Stimulated activated CD4-positive, alpha-beta T cell treated with anti-CD3 and anti-CD28 coated beads, Interleukin-4, amount 100 ng/mL, for 24 hours (primary cell): ENCODE data around the gene TRIM29.

Source experiments
- DNase-seq: peaks from one replicate; pipeline ENCODE4 v3.0.0-alpha.2; 2020

The TRIM29 gene

DNA sequence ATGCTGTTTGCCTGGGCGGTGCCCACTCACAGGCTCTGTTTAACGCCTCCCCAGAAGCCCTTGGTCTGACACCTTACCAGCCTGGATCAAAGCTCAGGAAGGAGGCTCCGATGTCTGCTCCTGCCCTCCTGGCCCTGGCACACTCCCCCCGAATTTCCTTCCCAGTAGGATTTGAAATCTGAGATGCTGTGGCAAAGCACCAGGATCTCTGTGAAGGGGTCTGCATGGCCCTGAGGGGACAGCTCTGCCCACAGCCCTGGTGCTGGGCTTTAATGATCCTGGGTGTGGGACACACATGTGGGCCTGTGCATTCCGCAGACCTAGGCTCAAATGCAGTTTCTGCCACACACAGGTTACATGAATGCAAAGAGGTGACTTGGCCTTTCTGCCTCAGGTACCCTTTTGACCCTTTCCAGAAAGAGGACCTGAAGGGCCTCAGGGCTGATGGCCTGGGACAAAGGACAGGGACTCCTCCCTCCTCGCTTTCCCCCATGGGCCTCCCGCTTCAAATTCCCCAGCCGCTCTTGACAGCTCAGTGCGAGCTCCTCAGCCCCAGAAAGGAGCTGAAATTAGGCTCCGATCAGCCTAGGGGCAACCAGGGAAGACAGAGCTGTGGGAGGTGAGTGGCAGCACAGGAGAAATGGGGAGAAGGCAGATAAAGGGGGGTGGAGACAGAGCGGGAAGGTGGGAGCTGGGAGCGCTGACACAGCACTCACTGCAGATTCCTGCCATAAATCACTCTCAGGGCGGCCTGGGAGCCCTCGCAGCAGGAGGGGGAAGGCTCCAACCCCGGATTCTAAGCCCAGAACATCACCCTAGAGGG lies 41.3 kb downstream of the TRIM29 start:
- DNase-seq, result no peak

DNA sequence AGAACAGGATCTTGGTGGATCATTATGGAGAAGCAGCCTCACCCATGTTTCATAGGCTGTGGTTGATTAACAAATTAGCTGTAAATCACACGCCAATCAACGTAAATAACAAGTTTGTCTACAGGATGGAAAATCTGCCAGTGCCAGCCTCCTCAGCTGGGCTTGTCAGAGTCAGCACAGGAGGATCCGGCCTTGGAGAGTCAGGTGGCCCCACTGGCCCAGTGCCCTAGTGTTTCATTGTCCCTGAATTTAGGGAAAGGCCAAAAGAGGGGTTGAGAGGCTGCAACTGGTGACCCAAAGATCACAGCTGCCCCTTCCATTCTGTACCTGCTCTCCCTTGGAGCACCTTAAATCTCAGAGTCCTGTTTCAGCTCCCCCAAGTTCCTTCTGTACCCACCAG lies 42.4 kb downstream of the TRIM29 start:
- no peak for DNase-seq

DNA sequence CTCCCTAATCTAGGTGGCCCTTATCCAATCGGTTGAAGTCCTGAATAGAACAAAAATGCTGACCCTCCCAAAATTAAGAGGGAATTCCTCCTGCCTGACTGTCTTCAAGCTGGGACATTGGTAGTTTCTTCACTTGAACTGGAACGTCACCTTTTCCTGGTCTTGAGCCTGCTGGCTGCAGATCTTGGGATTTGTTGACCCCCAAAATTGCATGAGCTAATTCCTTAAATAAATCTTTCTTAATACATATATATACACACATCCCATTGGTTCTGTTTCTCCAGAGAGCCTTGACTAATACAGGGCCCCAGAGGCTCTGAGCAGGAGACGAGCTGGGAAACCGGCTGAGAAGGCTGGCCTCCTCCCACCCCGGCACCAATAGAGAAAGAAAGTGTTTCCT lies 46.2 kb downstream of the TRIM29 start:
- DNase-seq, result no peak

DNA sequence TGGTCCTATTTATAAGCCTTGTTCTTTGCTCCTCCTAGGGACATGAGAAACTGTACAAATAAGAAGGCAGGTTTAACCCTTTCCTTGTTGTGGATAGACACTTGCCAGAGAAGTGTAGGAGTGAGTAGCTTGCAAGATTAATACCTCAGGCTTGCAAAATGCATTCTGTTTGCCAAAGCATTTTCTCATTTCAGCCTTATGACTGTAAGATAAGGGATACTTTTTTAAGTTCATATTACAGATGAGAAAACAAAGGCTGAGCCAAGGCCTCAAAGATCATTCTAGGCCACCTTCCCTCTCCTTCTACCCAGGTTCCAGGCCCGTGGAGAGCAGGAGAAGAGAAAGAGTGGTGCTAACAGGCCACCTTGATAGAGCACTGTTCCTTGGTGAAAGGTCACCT lies 46.8 kb downstream of the TRIM29 start:
- DNase-seq, result no peak

DNA sequence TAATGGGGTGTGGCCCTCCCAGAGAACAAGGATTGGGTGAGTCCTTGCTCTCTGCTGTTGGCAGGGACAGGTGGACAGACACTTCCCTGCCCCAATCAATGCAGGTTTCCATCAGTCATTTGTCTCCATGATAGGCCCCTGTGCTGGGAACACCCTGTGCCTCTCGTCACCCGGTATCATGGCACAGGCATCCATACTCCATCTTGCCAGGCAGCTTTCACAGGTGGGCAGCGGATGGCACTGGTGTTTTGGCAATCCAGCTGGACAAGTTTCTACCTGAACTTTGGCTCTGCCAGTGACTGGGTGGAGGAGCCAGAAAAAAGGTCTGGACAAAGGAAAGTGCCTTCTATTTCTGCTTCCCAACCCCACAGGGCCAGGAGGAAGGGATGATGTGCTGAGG lies 47.5 kb downstream of the TRIM29 start:
- no peak for DNase-seq

DNA sequence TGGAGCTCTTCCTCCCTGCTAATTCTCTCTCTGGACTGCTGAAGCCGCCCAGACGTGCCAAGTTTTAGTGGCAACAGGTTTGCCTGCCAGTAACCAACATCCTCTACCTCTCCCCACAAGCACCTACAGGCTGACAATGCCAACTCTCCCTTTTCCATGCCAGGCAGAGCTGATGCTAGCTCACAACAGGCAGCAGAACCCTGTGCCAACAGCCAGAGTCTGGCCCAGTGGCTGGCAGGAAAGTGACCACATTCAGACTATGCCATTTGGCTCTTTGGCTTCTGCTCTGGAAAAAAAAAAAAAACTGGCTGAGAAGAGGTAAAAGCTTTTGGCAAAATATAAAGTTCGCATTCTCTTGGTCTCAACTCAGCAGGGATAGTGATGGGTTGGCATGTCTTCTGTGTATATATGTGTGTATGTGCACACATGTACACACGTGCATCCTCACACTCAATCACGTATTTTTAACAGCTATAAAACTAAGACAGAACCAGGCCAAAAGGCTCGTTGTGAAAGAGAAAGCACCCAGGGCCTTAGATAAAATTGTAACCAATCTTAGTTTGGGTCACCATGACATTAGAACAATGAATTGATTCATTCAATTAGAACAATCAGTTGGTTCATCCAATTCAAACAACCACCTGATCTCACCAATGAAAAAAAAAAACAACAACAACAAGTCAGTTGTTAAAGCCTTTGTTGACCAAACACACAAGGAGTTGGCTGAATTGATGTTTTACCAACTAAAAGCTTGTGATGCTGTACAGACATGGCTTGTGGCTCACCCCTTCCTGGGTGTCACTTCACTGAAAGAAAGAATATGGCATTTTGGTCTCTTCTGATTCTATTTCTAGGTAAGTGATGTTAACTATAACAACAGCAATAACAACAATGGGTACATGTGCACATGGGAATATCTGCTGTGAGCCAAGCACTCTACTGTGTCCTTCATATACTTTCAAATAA lies 48.6 kb downstream of the TRIM29 start:
- DNase-seq, result no peak

DNA sequence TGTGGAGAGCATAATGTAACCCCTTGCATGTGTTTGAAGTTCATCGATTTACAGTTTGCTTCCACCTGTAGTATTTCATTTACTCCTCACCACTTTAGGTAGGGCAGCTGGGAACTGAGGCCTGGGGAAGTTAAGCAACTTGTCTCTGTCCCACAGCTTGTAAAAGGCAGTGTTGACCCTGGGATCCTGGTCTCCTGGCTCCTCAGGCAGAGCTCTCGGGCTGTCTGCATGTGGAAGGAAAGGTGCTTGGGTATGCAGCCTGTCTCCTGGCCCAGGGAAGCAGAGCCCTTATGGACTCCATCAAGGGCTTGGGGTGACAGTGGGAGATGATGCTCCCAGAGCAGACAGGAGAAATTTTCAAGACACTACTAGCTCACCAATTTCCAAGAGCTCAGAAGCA lies 49.9 kb downstream of the TRIM29 start:
- no peak for DNase-seq

DNA sequence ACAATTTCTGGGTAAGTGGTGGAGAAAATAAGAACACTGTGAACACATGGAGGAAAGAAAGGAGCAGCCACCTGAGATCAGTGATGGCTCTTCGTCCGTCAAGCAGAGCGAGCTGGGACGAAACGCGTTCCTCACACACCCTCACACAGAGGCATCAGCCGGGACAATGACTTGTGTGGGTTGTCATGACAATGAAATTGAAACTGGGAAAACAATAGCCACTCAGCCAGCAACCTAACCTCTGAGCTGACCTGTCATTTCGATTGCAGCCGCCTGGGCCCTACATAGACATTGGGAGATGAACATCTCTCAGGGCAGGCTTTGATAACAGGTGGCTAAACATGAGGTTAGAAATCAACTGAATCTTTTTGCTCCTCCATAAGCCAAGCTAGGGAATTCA lies 51.3 kb downstream of the TRIM29 start:
- DNase-seq, result no peak

DNA sequence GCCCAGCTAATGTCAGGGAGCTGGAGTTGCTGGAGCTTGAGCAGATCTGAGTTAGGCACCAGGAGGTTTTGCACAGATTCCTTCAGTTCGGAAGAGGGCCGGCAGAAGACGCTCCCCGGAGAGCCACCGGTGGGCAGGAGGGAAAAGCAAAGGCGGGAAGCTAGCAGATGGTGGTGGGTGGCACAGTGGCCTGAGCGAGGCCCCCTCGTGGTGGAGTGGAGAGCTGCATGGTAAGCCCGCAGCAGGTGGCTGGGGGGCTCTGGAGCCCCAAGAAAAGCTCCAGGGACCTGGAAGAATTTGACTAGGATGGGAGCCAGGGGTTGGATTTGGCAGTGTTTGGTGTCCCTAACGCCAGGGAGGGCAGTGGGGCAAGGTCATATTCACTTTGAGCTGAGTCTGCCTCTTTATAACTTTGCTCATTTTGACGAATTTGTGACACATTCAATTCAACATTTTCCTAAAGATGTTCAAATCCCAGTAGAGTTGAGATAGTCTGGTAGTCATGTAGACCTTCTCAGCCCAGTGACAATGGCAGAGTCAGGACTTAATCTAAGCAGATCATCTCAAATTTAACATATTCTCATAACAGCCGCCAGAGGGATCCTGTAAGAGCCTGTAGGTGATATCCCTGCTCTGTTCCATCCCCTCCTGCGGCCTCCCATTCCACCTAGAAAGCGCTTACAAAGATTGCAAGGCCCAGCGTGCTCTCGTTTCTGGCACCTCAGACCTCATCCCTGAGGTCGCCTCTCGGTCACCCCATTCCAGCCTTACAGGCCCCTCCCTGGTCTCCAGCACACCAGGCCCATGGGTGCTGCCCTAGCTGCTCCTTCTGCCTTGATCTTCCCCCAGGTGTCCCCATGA lies 57.9 kb downstream of the TRIM29 start:
- DNase-seq, result peak; percentile 11

DNA sequence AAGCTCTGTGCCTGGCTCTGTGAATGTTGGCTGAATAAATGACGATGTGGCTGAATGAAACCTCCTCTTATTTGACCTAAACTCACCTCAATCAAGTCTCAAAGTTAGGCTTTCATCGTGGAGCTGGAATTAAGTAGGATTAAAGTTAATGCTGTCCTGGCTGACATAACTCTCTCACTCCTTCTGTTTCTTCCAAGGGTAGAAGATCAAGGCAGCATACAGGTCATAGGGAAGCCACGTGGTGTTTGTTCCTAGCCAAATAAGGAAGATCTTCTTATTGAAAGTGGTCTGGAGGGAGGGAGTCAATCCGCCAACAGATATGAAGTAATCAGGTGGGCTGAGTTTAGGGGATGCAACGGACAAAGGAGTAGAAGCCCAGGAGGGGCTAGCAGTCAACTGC lies 59.5 kb downstream of the TRIM29 start:
- no peak for DNase-seq

DNA sequence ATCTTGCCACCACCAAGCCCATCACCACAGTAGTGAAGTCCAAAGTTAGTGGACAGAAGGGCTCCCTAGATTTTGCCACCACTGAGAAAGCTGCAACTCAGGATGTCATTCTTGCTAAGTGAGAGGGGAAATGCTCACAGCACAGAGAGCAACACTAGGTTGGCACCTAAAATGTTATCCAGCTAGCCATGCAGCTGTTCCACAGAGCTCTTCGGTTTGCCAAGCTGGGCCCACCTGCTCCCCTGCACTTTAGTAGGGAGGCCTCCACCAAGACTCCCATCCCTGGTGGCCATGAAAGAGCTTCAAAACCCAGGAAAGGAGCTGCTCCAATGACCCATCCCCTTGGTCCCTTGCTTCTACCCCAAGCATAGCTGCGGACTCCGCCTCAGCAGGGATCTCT lies 63.8 kb downstream of the TRIM29 start:
- DNase-seq, result no peak

DNA sequence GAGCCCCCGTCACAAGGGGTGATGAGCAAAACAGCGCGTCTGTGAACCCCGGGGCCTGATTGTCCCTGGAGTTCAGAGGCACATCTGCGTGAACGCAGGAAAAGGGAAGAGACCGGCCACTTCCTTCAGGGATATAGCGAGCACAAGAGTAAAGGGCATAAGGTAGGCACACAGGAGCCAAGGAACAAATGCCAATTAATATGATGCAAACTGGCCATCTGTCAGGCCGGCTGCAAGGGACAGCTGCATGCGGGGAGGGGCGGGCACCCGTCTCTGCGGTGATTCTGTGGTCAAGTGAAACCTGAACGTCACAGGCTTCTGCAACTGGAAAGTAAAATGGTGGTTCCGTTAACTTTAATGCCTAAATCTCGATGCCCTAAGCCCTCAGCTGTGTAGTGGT lies 64.7 kb downstream of the TRIM29 start:
- DNase-seq, result no peak

DNA sequence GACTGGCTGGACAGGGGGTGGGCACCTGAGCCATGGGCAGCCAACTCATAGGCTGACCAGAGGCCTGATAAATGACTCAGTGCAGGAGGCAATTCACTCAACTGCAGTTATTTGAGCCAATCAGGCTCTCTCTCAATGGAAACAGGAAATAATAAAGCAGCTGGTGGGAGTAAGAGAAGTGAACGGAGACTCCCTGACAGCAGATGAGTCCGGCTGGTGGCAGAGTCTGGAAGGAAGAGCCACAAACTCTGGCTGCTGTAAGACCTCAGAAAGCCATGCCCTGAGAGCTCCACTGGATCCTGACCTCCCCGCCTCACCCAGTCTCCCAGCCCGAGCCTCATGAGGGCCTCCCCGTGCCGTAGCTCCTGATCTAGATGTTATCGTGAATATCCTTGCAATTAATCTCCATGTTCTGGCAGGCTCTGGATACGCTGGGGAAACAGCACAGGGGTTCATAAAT lies 69.8 kb downstream of the TRIM29 start:
- DNase-seq, result no peak

DNA sequence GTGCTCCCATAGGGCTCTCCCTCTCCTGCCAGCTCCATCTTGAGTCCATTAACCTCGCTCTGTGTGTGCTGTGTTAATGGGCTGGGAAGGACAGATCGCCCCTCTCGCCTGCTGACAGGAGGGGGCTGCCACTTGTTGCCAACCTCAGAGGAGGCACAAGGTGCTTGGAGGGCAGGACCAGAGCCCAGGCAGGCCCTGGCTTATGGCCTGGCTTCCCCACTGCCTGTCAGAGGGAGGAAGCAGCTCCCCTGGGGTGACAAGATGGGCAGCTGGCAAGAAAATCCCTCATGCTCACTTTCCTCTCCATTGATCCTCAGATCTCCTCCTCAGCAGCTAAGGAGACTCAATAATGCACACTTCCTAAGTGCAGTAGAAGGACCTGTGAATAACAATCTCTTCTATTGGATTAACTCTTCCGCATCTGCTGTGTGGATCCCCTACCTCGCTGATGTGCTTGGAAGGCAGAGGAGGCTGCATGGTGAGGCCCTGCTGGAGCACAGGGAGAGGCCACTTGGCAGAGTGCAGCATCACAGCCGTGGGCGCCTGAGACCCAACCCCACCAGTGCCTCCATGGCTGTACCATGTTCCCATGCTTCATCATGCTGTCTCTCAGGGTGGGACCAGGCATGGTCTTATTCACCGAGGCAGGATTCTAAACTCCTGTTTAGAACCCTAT lies 70.3 kb downstream of the TRIM29 start:
- no peak for DNase-seq

DNA sequence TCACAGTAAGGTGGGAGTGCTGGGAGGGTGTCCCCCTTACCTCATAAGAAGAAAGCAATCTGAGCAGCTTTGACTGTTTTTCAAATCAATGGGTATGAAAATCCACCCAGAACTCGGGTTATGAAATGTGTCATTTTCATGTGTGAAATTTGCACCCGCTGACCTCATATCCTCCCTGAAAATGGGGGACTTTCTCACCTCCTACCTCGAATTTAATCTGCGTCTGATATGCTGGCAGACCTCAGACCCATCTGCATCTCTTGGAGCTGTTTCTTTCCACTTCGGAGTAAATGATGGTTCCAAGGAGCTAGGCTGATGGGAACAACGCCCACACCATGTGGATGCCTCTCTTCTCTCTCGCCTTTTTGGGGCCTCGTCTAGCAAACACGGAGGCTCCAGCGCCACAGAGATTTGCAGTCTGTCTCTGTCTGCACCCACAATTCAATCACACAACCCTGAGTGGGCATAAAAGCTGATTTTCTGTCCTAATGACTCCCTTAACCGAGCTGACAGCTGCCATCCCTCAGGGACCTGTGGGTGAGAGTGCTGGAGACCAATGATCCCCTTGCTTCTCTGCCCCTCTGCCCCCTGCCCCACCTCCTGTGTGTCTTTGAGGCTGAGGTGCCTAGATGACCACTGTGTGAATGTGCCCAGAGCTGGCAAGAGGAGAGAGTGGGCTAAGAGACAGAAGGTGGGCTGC lies 71.0 kb downstream of the TRIM29 start:
- no peak for DNase-seq

DNA sequence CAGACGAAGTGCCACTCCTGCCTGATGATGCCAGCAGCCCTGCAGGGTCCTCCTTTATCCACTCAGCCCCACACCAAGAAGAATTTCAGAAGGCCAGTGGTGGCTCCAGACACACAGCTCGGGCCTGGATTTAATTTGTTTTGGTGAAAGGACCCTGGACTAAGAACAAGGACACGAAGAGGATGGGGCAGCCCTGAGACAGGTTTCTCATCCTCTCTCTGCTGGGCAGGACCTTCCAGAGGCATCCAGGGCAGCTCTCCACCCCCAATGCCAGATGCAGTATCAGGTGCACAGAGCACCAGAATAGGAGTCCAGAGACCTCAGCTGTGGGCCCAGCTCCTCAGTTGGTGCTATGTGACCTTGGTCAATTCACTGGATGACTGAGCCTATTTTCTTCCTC lies 72.0 kb downstream of the TRIM29 start:
- no peak for DNase-seq

DNA sequence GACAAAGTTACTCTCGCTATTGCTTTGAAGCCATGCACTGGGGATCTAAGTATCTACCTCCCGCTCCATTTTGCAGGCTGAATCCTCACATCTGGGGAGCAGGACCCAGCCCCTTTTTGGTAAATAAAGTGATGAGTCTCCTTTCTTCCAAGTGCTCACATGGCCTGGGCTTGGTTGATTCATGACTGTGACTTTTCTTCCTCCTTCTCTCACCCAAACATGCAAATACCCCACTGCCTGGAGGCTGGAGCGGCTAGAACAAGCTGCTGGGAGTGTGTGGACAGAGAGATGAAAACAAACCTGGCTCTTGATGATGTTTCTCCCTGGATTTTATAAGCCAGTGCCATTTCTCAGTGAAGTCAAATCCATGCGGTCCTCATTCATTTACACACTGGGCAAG lies 72.7 kb downstream of the TRIM29 start:
- DNase-seq, result no peak

DNA sequence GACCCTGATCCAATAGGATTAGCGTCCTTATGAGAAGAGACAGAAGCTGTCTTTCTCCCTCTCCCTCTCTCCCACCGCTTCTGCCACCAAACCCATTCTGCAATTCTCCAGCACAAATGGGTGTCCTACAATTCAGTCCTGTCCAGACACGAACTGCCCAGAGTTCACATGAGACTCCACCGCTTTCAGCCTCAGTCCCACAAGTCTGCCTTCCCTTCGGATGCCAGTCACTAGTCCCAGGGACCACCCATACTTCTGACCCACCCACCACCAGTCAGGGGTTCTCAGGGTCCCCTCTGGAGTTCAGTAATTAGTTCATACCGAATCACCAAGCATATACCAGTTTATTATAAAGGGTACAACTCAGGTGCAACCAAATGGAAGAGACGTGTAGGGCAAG lies 73.6 kb downstream of the TRIM29 start:
- no peak for DNase-seq

DNA sequence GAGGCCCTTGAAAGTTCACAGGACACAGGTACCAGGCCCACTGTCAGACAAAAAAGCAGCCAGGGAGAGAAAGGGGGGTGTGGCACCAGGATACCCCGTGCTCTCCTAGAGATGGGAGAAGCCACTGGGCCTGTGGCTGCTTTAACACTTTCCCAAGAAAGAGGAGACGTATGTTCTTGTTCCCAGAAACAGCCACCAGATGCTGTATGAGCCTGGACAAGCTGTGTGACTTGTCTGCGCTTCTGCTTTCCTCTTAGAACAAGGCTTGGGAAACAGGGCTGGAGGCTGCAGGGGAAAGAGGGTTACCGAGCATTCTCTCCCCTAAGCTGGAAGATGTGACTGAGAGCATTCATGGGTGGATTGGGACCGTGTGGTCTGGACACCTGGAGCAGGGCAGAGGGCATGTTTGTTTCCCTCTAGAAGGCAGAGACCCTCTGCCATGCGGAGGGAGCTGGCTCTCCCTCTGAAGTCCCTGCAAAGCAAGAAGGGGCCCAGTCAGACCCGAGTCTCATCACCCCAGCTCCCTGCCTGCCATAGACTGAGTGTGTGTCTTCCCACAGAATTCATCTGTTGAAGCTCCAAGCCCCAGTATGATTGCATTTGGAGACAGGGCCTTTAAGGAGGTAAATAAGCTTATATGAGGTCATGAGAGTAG lies 74.1 kb downstream of the TRIM29 start:
- no peak for DNase-seq

DNA sequence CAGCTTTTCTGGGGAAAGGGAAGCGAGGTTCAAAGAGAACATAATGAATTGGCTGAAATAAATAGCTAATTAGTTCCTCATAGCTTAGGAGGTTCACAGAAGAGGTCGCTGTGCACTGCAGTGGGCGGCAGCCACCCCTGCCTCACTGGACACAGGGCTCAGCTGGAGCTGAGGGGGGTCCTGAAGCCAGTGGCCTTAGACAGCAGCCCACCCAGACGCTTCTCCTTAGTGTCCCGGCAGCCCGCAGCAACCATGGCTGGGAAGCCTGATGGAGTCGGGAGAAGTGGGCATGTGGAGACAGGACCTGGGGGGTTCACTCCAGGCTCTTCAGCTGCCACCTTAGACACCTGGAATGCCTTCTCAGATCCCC lies 75.4 kb downstream of the TRIM29 start:
- DNase-seq, result no peak
